WERI-Rb-1 (cell line): ENCODE data around the gene ZFP36L2.
A peak's percentile ranks its signal among the peaks of the same experiment; 100 is the strongest.

Experiments
- DNase-seq: peaks from one replicate; pipeline ENCODE4 v3.0.0-alpha.2; 2020
- H3K27ac ChIP-seq: fragments of 250-450 bp; sonication (Bioruptor Pico); 2 replicates; pipeline ENCODE4 v1.5.1; 2020; ENCODE audit warnings: mild to moderate bottlenecking, moderate library complexity
- H3K27me3 ChIP-seq: fragments of 250-450 bp; sonication (Bioruptor Pico); 2 replicates; pipeline ENCODE4 v1.5.1; 2021; ENCODE audit warnings: mild to moderate bottlenecking, low read depth, moderate library complexity; ENCODE audit not compliant: insufficient read depth, severe bottlenecking
- H3K36me3 ChIP-seq: fragments of 250-450 bp; sonication (Bioruptor Pico); 2 replicates; pipeline ENCODE4 v1.5.1; 2020; ENCODE audit warnings: mild to moderate bottlenecking, moderate library complexity
- H3K4me3 ChIP-seq: 2 replicates; pipeline ENCODE4 v1.5.1; 2011; ENCODE audit warnings: low read depth, mild to moderate bottlenecking, control low read depth, low read length
- H3K9me3 ChIP-seq: fragments of 250-450 bp; sonication (Bioruptor Pico); 2 replicates; pipeline ENCODE4 v1.5.1; 2021; ENCODE audit warnings: mild to moderate bottlenecking, moderate library complexity; ENCODE audit not compliant: severe bottlenecking
- TF ChIP-seq, protein P1 (sequence below): IDR thresholded peaks from 2 replicates; pipeline ENCODE4 v1.5.1; 2011; ENCODE audit warnings: low read depth, mild to moderate bottlenecking, control low read depth, inconsistent platforms, low read length

ZFP36L2 gene, protein sequence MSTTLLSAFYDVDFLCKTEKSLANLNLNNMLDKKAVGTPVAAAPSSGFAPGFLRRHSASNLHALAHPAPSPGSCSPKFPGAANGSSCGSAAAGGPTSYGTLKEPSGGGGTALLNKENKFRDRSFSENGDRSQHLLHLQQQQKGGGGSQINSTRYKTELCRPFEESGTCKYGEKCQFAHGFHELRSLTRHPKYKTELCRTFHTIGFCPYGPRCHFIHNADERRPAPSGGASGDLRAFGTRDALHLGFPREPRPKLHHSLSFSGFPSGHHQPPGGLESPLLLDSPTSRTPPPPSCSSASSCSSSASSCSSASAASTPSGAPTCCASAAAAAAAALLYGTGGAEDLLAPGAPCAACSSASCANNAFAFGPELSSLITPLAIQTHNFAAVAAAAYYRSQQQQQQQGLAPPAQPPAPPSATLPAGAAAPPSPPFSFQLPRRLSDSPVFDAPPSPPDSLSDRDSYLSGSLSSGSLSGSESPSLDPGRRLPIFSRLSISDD

DNA sequence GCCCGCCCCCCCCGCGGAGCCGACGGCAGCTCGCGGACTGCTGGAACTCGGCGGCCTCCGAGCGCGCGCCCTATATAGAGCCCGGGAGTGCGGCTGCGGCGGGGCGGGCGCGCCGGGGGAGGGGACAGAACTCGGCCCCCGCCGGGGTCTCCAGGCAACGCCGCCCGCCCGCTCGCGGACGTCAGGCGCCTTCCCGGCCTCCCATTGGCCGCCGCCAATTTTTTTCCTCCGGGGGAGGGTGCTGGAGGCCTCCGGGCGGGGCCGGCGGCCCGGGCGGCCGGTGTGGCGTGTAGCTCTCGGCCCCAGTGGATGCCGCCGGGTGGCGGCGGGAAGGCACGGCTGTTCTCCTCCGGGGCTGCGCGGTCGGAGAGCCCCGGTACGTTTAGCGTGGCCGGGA lies at the start of gene ZFP36L2:
Gene ZFP36L2 (minus strand): TSS at position 49 of the 397 bp plus-strand sequence. CDS start 291 bp downstream, outside the sequence.
- peak within 1 kb of the TSS; percentile 99 for H3K27ac ChIP-seq
- H3K9me3 ChIP-seq = no peaks in the 10 kb centered on the region
- no peaks in the 10 kb centered on the region for H3K27me3 ChIP-seq
- H3K4me3 ChIP-seq = peak within 1 kb of the TSS; percentile 93
- peaks cover 39% of the 10 kb centered on the region for H3K36me3 ChIP-seq
- TF ChIP-seq, protein P1, sequence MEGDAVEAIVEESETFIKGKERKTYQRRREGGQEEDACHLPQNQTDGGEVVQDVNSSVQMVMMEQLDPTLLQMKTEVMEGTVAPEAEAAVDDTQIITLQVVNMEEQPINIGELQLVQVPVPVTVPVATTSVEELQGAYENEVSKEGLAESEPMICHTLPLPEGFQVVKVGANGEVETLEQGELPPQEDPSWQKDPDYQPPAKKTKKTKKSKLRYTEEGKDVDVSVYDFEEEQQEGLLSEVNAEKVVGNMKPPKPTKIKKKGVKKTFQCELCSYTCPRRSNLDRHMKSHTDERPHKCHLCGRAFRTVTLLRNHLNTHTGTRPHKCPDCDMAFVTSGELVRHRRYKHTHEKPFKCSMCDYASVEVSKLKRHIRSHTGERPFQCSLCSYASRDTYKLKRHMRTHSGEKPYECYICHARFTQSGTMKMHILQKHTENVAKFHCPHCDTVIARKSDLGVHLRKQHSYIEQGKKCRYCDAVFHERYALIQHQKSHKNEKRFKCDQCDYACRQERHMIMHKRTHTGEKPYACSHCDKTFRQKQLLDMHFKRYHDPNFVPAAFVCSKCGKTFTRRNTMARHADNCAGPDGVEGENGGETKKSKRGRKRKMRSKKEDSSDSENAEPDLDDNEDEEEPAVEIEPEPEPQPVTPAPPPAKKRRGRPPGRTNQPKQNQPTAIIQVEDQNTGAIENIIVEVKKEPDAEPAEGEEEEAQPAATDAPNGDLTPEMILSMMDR = 0 out of 2 replicates have a peak, but pooled peaks have one; percentile 7
- DNase-seq = peak; percentile 97

DNA sequence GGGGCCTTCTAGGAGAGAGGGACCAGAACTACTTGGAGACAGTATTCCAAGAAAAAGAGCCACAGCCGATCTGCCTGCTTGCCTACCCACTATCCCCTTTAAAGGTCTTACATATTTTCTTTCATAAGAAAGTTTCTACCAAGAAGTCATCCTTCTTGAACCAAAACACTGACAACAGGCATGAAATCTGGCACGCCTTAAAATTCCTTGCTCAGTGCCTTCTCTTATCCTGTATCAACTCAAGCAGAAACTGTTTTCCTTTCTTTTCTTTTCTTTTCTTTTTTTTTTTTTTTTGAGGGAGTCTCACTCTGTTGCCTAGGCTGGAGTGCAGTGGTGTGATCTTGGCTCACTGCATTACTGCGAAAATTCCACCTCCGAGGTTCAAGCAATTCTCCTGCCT lies 48.3 kb upstream of the ZFP36L2 start:
- TF ChIP-seq, protein P1 = no peak
- no peak for DNase-seq
- Histone ChIP-seq H3K4me3 (no peak overlapping the region), H3K27ac (no peak overlapping the region), H3K9me3 (no peaks in the 10 kb centered on the region), H3K36me3 (no peaks in the 10 kb centered on the region; the same call in none of the 2 replicates), H3K27me3 (no peaks in the 10 kb centered on the region)

DNA sequence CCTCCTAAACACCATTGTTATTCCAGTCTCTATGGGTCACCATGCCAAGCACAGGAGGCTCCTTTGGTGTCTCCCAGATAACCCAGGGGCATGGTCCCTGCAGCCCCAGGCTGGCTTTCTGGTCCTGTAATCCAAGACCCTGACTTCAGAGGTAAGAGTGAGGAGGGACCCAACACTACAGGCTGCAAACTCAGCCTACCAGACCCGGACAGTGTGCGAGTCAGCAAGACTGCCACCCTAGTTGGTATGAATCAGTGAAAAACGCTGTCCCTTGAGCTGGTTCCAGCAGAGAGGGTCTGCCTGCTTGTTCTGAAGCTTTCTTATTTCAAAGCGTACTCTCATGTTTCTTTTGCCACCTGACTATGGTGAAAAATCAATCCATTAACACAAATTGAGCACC lies 47.6 kb upstream of the ZFP36L2 start:
- H3K36me3 ChIP-seq = no peaks in the 10 kb centered on the region; the same call in none of the 2 replicates
- H3K27me3 ChIP-seq = no peaks in the 10 kb centered on the region
- H3K27ac ChIP-seq = no peak overlapping the region
- H3K9me3 ChIP-seq = no peaks in the 10 kb centered on the region
- DNase-seq = no peak
- no peak overlapping the region for H3K4me3 ChIP-seq
- TF ChIP-seq, protein P1 = no peak

DNA sequence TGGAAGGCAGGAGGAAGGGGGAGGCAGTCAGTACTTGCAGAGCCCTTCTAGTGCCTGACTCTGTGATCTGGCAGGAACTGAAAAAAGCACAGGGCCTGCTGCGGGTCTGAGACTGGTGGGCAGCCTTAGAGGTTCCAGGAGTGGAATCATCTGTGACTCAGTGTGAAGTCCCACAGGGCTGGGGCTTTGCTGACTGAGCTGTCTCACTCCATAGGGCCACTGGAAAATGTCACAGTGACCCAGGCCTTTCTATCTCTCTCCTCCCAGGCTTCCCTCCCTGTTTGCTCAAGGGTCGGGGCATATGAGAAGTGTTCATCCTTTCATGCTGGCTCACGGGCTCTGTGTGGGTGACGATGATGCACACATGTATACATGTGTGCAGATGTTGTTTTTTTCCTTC lies 47.1 kb upstream of the ZFP36L2 start:
- no peak for DNase-seq

DNA sequence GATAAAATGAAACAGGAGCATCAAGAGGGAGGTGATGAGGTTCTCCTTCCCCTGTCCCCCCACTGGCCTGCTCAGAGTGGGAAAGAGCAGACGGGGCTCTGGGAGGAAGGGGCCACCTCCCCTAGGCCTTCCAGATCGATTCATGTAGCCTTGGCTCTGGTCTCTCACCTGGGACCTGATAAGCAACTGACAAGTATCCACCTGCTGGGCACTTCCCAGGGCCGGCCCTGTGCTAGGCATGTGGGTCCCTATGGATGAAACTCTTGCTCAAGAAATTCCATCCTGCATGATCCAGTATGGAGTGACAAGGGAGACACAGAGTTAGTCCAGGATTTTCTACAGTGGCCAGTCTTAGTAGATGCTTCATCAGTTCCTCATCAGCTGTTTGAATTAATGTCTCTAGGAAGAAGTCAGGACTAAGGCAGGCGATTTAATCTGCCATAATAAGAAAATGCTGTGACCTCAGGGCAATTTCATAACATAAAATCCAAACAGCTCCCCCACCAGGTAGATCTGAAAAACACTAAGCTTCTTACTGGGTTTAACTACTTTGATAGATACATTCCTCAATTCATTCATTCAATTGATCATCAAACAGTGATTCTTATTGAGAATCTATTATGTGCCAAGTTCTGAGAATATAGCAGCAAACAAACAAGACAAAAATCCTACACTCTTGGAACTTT lies 44.7 kb upstream of the ZFP36L2 start:
- Histone ChIP-seq H3K36me3 (no peaks in the 10 kb centered on the region; the same call in none of the 2 replicates), H3K27me3 (no peaks in the 10 kb centered on the region), H3K4me3 (no peak overlapping the region), H3K9me3 (no peaks in the 10 kb centered on the region), H3K27ac (no peak overlapping the region)
- DNase-seq = no peak
- TF ChIP-seq, protein P1 = peak; percentile 15; the same call in 1 of the 2 replicates

More for the DNA sequence above, 47.1 kb upstream of the ZFP36L2 start:
- no peaks in the 10 kb centered on the region for H3K9me3 ChIP-seq
- no peak overlapping the region for H3K4me3 ChIP-seq
- no peaks in the 10 kb centered on the region; the same call in 1 of the 2 replicates for H3K36me3 ChIP-seq
- no peaks in the 10 kb centered on the region for H3K27me3 ChIP-seq
- TF ChIP-seq, protein P1 = no peak
- no peak overlapping the region for H3K27ac ChIP-seq
